ENCODE measurements around the gene ETV7. TPM values are rescaled to one million over a fixed set of nuclear protein-coding genes. Genes with fewer than 3 reads are reported as not detected.
"Not testable (repeated sequence)": the region's sequence is repeated elsewhere in the genome, so short reads cannot be mapped to it uniquely, and the experiment has no call there.

Gene ETV7
- total RNA-seq, 1 experiment from 2014 or later = 19.0 TPM

DNA sequence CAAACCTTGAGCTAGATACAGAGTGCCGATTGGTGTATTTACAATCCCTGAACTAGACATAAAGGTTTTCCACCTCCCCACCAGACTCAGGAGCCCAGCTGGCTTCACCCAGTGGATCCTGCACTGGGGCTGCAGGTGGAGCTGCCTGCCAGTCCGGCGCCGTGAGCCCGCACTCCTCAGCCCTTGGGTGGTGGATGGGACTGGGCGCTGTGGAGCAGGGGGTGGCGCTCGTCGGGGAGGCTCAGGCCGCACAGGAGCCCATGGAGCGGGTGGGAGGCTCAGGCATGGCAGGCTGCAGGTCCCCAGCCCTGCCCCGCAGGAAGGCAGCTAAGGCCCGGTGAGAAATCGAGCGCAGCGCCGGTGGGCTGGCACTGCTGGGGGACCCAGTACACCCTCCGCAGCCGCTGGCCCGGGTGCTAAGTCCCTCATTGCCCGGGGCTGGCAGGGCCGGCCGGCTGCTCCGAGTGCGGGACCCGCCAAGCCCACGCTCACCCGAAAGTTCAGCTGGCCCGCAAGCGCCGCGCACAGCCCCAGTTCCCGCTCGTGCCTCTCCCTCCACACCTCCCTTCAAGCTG lies 23.3 kb downstream of the ETV7 start:
- DNase-seq (ENCODE audit: low read depth) = not testable (repeated sequence)

GRCh38 chr6:36363371-36363752 lies 24.1 kb downstream of the ETV7 start:
- not testable (repeated sequence) for DNase-seq (ENCODE audit: low read depth)

DNA sequence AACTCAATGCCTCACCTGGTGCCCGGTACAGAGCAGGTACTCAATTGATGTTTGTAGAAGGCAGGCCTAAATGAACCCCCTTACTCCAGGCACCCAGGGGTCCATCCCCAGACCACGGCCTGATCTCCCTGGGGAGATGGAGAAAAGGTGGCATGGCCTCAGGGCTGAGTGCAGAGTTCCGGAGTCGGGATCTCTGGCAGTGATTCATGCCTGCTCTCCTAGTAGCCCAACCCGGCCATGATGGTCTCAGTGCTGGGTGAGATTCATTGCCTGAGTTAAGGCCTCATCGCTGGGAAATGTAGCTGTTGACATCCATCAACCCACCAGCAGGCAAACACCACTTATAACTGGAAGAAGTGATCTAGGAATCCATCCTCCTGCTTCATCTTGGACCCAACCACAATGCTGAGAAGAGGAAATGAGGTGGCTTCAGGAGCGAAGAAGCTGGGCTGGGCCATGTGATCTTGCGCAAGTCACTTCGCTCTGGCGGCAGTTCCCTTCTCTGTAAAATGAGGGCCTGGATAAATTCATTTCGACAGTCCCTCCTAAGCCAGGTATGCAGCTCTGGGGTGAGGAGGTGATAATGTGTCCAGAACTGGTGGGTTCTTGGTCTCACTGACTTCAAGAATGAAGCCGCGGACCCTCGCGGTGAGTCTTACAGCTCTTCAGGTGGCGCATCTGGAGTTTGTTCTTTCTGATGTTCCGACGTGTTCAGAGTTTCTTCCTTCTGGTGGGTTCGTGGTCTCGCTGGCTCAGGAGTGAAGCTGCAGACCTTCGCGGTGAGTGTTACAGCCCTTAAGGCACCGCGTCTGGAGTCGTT lies 24.7 kb downstream of the ETV7 start:
- peak; percentile 32 for DNase-seq (ENCODE audit: low read depth)

GRCh38 chr6:36361071-36361470 lies 26.4 kb downstream of the ETV7 start:
- DNase-seq (ENCODE audit: low read depth) = no peak

DNA sequence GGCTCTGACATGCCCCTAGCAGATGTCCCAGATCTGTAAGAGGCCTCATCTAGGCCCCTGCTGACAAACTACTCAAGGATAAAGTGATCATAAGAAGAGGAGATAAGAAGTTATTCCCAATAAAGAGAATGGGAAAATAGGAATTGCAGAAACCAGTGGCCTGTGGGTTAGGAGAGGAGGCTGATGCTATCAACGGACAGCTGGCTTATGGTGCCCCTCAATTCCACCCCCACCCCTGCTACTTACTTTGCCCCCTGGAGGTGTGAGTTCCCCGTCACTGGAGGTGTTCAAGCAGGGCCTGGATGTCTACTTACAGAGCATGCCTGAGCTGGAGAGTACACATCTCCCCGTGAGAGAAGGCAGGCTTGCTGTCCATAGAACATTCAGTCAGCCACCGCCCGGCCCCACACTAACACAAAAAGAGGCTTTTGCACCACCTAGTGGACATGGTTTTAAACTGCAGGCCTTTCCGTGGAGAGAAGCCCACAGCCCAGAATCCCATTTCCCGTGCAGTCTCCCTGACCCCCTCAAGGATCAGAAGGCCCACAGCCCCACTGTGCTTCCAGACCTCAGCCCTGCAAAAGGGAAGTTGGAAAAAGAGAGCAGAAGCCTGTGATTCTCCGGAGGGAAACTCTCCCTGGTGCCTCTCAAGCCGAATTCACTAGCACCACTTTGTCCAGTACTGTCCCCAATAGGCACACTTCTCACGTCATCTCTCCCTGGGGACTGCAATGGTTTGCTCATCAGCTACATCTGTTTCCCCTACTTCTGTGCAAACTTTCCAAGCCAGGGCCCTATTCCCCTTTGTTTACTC lies 27.0 kb downstream of the ETV7 start:
- DNase-seq (ENCODE audit: low read depth) = peak; percentile 82

- peak; percentile 64 for DNase-seq (ENCODE audit: low read depth)
Measured at GRCh38 chr6:36358226-36358915, 29.1 kb downstream of the ETV7 start.

DNA sequence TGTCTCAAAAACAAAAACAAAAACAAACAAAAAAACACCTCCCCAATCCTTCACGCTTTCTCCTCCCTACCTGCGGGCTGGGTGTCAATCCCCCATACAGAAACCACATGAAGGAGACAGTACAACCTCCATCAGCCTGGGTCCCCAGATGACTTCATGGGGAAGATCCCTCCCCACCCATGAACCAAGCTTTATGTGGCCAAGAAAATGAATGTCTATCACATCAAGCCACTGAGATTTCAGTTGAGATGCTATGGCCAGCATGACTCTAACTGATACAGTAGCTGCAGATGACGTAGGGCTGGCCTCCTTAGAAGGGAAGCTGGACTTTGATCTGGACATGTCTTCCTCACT lies 29.6 kb downstream of the ETV7 start:
- DNase-seq (ENCODE audit: low read depth) = no peak

- DNase-seq (ENCODE audit: low read depth) = peak; percentile 24
Measured at GRCh38 chr6:36355819-36356218, 31.6 kb downstream of the ETV7 start.

GRCh38 chr6:36353411-36353915 lies 34.0 kb downstream of the ETV7 start:
- DNase-seq (ENCODE audit: low read depth) = peak; percentile 74

- no peak for DNase-seq (ENCODE audit: low read depth)
Measured at GRCh38 chr6:36352477-36353157, 34.9 kb downstream of the ETV7 start.

GRCh38 chr6:36350681-36351571 lies 36.5 kb downstream of the ETV7 start:
- peak; percentile 97 for DNase-seq (ENCODE audit: low read depth)

DNA sequence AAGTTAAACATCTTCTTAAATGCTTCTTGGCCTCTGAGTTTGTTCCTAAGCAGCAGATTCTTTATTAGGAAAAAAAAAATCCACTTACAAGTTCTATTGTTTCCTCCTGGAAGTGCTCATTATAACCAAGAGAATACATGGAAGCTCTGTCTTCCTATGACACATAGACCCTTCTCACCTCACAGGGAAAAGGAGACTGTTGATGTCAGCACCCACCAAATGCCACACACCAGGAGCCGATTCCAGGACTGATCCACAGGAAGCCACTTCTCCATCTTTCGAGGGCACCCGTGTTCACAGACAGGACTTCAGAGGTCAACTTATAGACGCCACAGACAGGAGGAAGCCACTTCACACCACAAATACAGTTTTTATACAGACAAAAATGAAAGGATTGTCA lies 37.4 kb downstream of the ETV7 start:
- DNase-seq (ENCODE audit: low read depth) = peak; percentile 32

GRCh38 chr6:36349240-36349639 lies 38.2 kb downstream of the ETV7 start:
- DNase-seq (ENCODE audit: low read depth) = no peak

GRCh38 chr6:36347621-36348020 lies 39.8 kb downstream of the ETV7 start:
- DNase-seq (ENCODE audit: low read depth) = no peak

GRCh38 chr6:36346486-36347273 lies 40.8 kb downstream of the ETV7 start:
- no peak for DNase-seq (ENCODE audit: low read depth)

- no peak for DNase-seq (ENCODE audit: low read depth)
Measured at GRCh38 chr6:36345681-36346466, 41.6 kb downstream of the ETV7 start.

GRCh38 chr6:36343109-36343680 lies 44.3 kb downstream of the ETV7 start:
- no peak for DNase-seq (ENCODE audit: low read depth)
